ELF-1 (cell line): ENCODE measurements around the gene TRIM44.
"Not testable (repeated sequence)": the region's sequence is repeated elsewhere in the genome, so short reads cannot be mapped to it uniquely, and the experiment has no call there.

Experiments
- DNase-seq: peaks from one replicate; pipeline ENCODE4 v3.0.0-alpha.2; 2016; ENCODE audit warnings: low read depth, low spot score

Gene TRIM44

GRCh38 chr11:35672608-35673007 lies 10.0 kb downstream of the TRIM44 start:
- DNase-seq, result no peak

DNA sequence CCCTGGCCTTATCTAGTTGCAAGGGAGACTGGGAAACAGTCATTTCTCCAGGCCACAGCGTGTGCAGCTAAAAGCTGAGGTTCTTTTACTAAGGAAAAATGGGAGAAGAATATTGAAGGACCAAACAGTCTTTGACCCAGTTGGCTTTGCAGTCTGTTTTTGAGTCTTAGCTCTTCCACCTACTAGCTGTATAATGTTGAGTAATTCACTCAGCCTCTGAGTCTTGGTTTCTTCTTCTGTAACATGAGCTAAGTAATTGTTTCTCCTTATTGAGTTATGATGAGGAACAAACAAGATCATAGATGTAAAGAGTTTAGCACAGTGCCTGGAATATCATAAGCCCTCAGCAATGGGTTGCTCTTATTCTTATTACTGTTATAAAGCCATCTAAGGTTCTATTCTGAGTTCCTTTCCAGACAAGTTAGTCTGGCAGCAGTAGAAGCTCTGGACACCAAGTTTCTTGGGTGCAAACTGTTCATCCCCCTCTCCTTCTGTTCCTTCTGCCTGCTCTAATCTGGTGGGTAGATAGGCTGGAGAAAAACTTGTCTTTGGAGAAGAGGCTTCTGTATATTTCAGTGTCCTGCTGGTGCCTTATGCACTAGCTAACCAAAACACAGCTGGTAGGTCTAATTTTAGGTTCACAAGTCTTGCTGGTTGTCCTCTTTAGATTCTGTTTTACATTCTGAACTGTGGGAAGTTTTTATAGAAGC lies 13.5 kb downstream of the TRIM44 start:
- no peak for DNase-seq

GRCh38 chr11:35676611-35676965 lies 14.0 kb downstream of the TRIM44 start:
- no peak for DNase-seq

DNA sequence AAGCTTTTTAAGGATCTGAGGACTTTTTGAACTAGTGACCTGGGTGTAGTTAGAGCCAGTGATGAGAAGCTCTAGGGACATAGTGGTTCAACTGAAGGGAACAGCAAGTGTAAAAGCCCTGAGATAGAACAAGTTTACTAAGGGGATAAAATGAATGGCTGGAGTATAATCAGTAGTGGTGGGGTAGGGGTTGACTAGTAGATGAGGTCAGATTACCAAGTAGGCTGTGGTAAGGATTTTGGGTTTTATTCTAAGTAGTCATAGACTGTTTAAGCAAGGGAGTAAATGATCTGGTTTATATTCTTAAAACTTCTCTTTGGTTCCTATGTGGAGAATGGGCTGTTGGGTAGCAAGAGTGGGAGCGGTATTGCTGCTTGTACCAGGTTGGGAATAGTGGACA lies 15.3 kb downstream of the TRIM44 start:
- DNase-seq, result no peak

- DNase-seq, result no peak
Observed at GRCh38 chr11:35678471-35678870, 15.9 kb downstream of the TRIM44 start.

GRCh38 chr11:35678975-35679374 lies 16.4 kb downstream of the TRIM44 start:
- no peak for DNase-seq

DNA sequence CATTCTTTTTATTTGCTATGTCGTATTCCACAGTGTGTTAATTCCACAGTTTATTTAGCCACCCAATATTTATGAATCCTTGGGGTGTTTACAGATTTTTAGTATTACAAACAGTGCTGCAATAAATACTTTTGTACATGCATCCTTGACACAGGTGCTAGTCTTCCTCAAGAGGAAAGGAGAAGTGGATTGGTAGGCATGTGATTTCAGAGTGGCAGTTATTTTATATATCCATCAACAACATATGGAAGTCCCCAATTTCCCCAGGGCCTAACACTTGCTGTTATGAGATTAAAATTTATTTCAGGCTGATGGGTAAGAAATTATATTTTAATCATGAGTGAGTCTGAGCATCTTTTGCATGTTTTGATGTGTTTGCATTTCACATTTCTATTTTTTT lies 17.9 kb downstream of the TRIM44 start:
- DNase-seq, result no peak

- no peak for DNase-seq
Observed at GRCh38 chr11:35681163-35681767, 18.7 kb downstream of the TRIM44 start.

GRCh38 chr11:35682230-35683173 lies 19.9 kb downstream of the TRIM44 start:
- DNase-seq, result no peak

- DNase-seq, result no peak
Observed at GRCh38 chr11:35683728-35684339, 21.3 kb downstream of the TRIM44 start.

DNA sequence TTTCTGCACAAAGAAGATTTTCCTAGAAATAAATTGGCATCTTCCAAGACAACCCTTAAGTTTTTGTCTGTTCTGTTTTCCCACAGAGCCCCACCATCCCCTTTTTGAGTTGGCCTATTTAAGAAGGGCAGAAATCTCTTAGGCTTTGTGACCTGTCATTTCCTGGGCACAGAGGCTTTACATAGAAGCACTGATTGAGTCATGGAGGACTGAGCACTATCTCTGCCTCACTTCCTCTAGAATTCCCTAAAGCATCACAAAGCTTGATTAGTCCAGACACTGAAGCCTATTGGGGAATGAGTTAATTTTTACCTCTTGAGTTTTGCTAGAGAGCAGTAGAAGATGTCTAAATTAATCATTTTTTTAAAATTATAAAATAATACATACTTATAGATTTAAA lies 25.4 kb downstream of the TRIM44 start:
- DNase-seq, result no peak

DNA sequence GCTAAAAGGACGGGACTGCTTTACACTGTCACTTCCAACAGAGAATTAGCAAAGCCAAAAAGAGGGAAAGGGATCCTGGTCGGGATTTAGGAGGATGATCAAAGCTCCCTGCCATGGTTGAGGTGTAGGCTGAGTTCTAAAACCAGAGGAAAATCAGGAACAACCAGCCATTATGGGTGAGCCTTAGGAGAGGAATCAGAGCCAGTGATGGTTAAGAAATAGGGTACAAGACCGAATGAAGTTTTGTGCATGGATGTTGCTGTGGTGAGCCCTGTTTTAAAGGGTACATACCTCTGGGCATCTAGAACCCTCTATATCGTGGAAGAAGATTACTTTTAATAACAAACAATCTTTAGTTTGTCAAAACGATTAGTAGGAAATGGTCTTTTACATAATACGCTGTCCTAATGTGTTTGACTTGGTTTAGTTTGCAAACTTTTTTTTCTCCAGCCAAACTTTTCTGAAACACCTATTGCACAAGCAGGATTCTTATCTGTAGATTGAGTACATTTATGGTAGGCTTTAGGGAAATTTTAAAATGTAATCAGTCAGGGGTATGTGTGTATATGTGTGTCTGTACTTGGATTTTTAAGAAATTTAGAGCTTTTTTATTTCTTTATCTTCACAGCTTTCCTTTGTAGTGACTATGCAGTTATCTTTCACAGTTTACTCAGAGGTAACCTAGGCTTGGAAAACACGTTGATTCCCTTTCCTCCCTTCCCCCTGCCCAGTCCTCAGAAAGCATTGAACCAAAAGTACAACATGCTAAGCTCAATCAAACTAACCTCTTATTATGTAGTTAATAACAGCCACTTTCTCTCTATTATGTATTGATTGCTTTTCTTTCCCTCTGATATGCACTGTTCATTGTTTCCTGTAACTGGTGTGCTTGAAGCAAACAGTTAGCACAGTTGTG lies 26.8 kb downstream of the TRIM44 start:
- DNase-seq, result no peak

- DNase-seq, result no peak
Observed at GRCh38 chr11:35702126-35702525, 39.6 kb downstream of the TRIM44 start.

DNA sequence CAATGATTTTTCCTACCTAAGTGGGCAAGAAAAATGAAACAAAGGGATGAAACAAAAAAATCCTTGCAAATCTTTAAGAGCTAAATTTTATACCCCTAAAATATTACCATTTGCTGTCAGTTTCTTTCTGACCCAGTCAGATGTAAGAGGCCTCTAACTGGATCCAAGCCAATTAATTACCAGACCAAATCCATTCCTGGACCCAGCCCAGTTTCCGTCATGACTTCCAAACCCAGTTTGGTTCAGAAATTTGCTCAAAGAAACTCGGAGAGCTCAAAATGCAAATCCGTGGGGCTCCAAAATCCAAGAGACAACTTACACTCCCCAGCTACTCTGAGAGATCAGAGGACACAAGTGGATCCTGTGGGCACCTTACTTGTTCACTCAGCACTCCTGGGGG lies 46.8 kb downstream of the TRIM44 start:
- DNase-seq, result no peak

- DNase-seq, result no peak
Observed at GRCh38 chr11:35711173-35711910, 48.8 kb downstream of the TRIM44 start.

GRCh38 chr11:35711924-35712323 lies 49.3 kb downstream of the TRIM44 start:
- no peak for DNase-seq

- no peak for DNase-seq
Observed at GRCh38 chr11:35712533-35712932, 50.0 kb downstream of the TRIM44 start.

GRCh38 chr11:35714882-35715627 lies 52.5 kb downstream of the TRIM44 start:
- no peak for DNase-seq

GRCh38 chr11:35715677-35716076 lies 53.1 kb downstream of the TRIM44 start:
- not testable (repeated sequence) for DNase-seq

GRCh38 chr11:35717043-35717442 lies 54.5 kb downstream of the TRIM44 start:
- no peak for DNase-seq
